Fibroblast of pulmonary artery (primary cell): ENCODE measurements around the gene MSI2.

Experiments used
- DNase-seq: peaks from one replicate; pipeline ENCODE4 v3.0.0-alpha.2; 2010; ENCODE audit warnings: low read depth
- H3K4me3 ChIP-seq: replicated peaks from 2 replicates; pipeline ENCODE4 v1.5.1; 2011; ENCODE audit warnings: low read depth, mild to moderate bottlenecking, control low read depth, low read length, moderate library complexity
- CTCF ChIP-seq: IDR thresholded peaks from 2 replicates; pipeline ENCODE4 v1.5.1; 2011; ENCODE audit warnings: mild to moderate bottlenecking, control low read depth, low read length, inconsistent platforms; ENCODE audit errors: missing control alignments

The MSI2 gene

GRCh38 chr17:57629470-57629869 lies 373.1 kb downstream of the MSI2 start:
- H3K4me3 ChIP-seq: no peak overlapping the region
- TF ChIP-seq CTCF: no peak
- no peak for DNase-seq

- no peak for TF ChIP-seq CTCF
- no peak for DNase-seq
- H3K4me3 ChIP-seq: no peak overlapping the region
Observed at GRCh38 chr17:57629886-57630285, 373.6 kb downstream of the MSI2 start.

- TF ChIP-seq CTCF: no peak
- H3K4me3 ChIP-seq: no peak overlapping the region
- DNase-seq: no peak
Observed at GRCh38 chr17:57630736-57631135, 374.4 kb downstream of the MSI2 start.

- no peak for TF ChIP-seq CTCF
- H3K4me3 ChIP-seq: no peak overlapping the region
- no peak for DNase-seq
Observed at GRCh38 chr17:57631871-57632270, 375.5 kb downstream of the MSI2 start.

GRCh38 chr17:57632294-57632693 lies 376.0 kb downstream of the MSI2 start:
- no peak for DNase-seq
- TF ChIP-seq CTCF: no peak
- no peak overlapping the region for H3K4me3 ChIP-seq

- DNase-seq: no peak
- TF ChIP-seq CTCF: no peak
- no peak overlapping the region for H3K4me3 ChIP-seq
Observed at GRCh38 chr17:57633236-57633635, 376.9 kb downstream of the MSI2 start.

- TF ChIP-seq CTCF: no peak
- DNase-seq: peak; percentile 4
Observed at GRCh38 chr17:57634713-57635465, 378.6 kb downstream of the MSI2 start.

More at GRCh38 chr17:57634713-57635465, 378.6 kb downstream of the MSI2 start:
- no peak overlapping the region for H3K4me3 ChIP-seq
